ENCODE measurements around the gene IPCEF1. TPM values are rescaled to one million over a fixed set of nuclear protein-coding genes. Genes with fewer than 3 reads are reported as not detected.

The IPCEF1 gene
- total and polyA plus RNA-seq, 2 of the 8 experiments (the other 6 are each of a cell fraction or from before 2014, with no cell fraction given) = 0.41 to 0.78 TPM

- TF ChIP-seq CBX8 (IDR thresholded peaks at IDR 0.05; ENCODE audit: borderline replicate concordance, low read depth, low read length) (no peak), CTCF (IDR thresholded peaks at IDR 0.05; ENCODE audit: control extremely low read depth in 1 of 3, insufficient read depth in 1 of 3, low read depth in 1 of 3, low read length in 3 of 3) (no peak), SIN3A (conservative IDR thresholded peaks at IDR 0.05 in 1 of 2, IDR thresholded peaks at IDR 0.05 in 1 of 2; ENCODE audit: low read depth in 1 of 2, low read length in 2 of 2) (no peak), GTF2F1 (IDR thresholded peaks at IDR 0.05; ENCODE audit: borderline replicate concordance, low read depth, low read length) (no peak), SRF (IDR thresholded peaks at IDR 0.05; ENCODE audit: low read depth, low read length) (no peak), TCF12 (IDR thresholded peaks at IDR 0.05; ENCODE audit: low read depth, low read length) (no peak)
Measured at GRCh38 chr6:154134471-154135147, 222.0 kb downstream of the IPCEF1 start (continued).
